ENCODE results near the gene TMOD3.

Gene TMOD3

DNA sequence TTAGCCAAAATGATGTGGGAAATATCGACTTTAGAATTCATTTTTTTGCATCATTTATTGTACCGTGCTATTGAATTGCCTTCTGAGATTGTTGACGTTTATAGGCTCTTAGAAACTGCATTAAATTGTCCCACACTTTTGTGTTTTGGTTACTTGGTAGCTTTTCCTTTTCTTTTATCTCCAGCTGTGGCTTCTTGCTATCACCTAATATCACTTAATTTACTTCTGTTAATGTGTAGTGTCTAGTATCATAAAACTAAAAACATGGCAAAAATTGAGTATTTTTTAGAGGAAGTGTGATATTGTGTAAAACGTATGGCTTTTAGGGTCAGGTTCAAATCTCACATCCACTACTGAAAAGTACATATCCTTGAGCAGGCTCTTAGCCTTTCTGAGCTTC, 11.2 kb downstream of the TMOD3 start:
- in situ Hi-C loops (cut with MboI; ENCODE audit: low sequenced_read_pairs, unreplicated experiment): no loop called here
- TF ChIP-seq, protein P1, sequence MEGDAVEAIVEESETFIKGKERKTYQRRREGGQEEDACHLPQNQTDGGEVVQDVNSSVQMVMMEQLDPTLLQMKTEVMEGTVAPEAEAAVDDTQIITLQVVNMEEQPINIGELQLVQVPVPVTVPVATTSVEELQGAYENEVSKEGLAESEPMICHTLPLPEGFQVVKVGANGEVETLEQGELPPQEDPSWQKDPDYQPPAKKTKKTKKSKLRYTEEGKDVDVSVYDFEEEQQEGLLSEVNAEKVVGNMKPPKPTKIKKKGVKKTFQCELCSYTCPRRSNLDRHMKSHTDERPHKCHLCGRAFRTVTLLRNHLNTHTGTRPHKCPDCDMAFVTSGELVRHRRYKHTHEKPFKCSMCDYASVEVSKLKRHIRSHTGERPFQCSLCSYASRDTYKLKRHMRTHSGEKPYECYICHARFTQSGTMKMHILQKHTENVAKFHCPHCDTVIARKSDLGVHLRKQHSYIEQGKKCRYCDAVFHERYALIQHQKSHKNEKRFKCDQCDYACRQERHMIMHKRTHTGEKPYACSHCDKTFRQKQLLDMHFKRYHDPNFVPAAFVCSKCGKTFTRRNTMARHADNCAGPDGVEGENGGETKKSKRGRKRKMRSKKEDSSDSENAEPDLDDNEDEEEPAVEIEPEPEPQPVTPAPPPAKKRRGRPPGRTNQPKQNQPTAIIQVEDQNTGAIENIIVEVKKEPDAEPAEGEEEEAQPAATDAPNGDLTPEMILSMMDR (IDR thresholded peaks at IDR 0.05; ENCODE audit: borderline replicate concordance, control extremely low read depth, extremely low read depth, insufficient read depth, missing control alignments): no peak
- DNase-seq (ENCODE audit: low spot score): no peak

DNA sequence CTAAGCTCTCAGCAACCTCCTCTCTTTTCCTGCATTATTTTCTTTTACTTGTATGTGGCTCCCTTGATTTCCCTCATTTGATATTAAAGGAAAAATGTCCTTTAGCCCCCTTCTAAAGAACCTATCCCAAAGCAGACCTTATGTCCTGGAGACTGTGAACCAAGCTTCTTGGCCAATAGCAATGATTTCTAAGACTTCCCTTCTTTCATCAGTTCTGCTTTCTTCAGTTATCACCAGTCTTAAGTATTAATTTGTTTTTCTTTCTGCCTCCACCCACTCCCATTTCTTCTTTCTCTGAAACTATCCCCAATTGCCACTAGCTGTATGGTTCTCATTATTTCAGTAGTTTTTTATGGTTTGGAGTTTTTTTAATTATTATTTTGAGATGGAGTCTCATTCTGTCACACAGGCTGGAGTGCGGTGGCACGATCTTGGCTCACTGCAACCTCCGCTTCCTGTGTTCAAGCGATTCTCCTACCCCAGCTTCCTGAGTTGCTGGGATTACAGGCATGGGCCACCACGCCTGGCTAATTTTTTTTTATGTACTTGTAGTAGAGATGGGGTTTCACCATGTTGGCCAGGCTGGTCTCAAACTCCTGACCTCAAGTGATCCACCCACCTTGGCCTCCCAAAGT, 12.1 kb downstream of the TMOD3 start:
- no peak for DNase-seq (ENCODE audit: low spot score)
- TF ChIP-seq, protein P1 (IDR thresholded peaks at IDR 0.05; ENCODE audit: borderline replicate concordance, control extremely low read depth, extremely low read depth, insufficient read depth, missing control alignments): no peak
- in situ Hi-C loops (cut with MboI; ENCODE audit: low sequenced_read_pairs, unreplicated experiment): no loop called here

DNA sequence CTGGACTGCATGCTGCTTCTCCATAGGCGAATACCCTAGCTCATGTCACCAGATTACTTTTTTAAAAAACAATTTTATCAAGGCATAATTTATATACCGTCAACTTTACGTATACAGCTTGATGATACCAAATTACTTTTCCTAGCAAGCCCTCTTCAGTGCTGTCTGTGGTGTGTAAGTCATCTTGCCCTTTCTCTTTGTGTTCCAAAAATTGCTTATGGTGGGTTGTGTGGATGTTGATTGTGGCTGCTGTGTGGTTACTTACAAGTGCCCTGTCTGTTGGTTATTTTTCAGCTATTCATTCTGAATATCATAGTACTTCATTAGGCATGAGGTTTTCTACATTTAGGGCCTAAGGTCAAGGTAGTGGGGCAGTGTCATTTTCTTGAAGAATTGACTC, 12.8 kb downstream of the TMOD3 start:
- no peak for DNase-seq (ENCODE audit: low spot score)
- in situ Hi-C loops (cut with MboI; ENCODE audit: low sequenced_read_pairs, unreplicated experiment): no loop called here
- TF ChIP-seq, protein P1 (IDR thresholded peaks at IDR 0.05; ENCODE audit: borderline replicate concordance, control extremely low read depth, extremely low read depth, insufficient read depth, missing control alignments): no peak

DNA sequence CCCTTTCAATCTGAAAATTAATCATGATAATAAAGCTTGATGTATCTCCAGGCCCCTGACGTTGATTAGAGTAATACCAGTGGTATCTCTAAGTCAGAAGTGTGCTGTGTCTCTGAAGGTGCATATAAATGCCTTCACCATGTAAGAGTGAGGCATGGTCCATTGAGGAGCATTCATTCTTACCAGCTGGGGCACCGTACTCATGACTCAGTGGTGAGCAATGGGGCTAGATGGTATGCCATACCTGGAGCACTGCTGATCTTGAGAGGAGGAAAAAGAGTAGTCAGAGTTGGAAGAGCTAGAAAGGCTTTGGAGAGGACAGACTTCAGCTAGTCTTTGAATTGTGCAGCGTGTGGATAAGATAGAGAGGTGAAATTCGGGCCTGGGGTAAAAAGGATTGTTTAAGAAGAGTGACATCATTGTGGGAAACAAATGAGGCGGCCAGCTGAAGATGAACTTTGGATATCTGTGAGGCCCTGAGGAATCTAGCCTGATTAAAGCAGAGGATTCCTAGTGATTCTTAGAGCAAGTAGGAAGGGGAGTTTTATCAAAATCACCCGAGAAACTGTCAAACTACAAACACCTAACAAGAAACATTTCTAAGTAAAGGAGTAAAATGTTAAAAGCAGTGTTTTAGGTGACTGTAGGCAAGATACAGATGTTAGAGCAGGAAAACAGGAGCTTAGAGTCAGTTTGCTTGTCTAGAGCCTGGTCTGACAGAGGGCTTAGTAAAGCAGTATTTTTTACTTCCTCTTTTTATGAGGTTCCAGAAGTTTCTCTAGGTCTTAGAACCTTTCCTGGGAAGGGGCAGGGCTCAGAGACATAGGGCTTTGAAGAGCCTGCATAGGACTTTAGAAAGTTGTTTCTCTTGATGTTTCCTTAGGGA, 13.6 kb downstream of the TMOD3 start:
- TF ChIP-seq, protein P1 (IDR thresholded peaks at IDR 0.05; ENCODE audit: borderline replicate concordance, control extremely low read depth, extremely low read depth, insufficient read depth, missing control alignments): no peak
- in situ Hi-C loops (cut with MboI; ENCODE audit: low sequenced_read_pairs, unreplicated experiment): no loop called here
- DNase-seq (ENCODE audit: low spot score): no peak

DNA sequence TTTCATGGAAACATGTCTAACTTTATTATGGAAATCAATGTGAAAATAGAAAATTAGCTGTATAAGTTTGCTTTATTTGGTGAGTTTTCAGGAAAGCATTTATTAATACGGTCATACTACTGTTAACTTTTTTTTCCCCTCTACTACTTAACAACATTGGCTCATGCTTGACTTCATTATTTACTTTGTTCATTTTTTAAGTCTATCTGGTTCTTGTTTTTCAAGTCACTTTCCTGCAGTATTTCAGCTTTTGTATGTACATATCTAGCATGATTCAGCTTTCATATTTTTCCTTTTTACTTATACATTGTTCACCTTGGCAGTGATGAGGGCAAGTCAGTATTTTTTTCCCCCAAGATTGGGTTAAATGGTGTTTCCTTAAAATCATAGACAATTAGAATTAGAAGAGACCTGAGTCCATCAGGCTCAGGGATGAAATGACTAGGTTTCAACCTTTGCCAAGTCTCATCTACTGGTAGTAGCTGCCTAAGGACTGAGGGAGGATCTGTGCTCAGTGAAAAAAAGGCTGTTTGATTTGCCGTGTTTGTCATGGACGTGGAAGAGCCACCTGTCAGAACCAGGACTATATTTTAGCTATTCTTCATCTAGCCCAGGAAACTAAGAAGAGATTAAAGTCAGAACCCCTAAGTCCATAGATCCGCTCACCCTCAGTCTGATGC, 15.4 kb downstream of the TMOD3 start:
- in situ Hi-C loops (cut with MboI; ENCODE audit: low sequenced_read_pairs, unreplicated experiment): no loop called here
- TF ChIP-seq, protein P1 (IDR thresholded peaks at IDR 0.05; ENCODE audit: borderline replicate concordance, control extremely low read depth, extremely low read depth, insufficient read depth, missing control alignments): no peak
- DNase-seq (ENCODE audit: low spot score): no peak

DNA sequence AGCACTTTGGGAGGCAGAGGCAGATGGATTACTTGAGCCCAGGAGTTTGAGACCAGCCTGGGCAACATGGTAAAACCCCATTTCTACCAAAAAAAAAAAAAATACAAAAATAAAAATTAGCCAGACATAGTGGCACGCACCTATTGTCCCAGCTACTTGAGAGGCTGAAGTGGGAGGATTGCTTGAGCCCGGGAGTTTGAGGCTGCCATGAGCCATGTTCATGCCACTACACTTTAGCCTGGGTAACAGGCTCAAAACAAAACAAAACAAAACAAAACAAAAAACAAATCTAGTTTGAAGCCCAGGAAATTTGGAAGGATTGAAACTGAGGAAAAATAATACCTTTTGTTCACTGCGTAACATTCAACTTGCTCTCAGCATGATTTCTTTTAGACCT, 16.6 kb downstream of the TMOD3 start:
- TF ChIP-seq, protein P1 (IDR thresholded peaks at IDR 0.05; ENCODE audit: borderline replicate concordance, control extremely low read depth, extremely low read depth, insufficient read depth, missing control alignments): no peak
- in situ Hi-C loops (cut with MboI; ENCODE audit: low sequenced_read_pairs, unreplicated experiment): no loop called here
- no peak for DNase-seq (ENCODE audit: low spot score)
